Mesendoderm (in vitro differentiated cells): ENCODE data around the gene LGR4.

Experiments used
- DNase-seq: peaks from one replicate; pipeline ENCODE4 v3.0.0; 2013
- H2AK5ac ChIP-seq: 2 replicates; pipeline ENCODE4 v1.6.1; 2013; ENCODE audit warnings: low read length, inconsistent platforms
- H2BK120ac ChIP-seq: 2 replicates; pipeline ENCODE4 v1.6.1; 2013; ENCODE audit warnings: low read depth, mild to moderate bottlenecking, low read length, moderate library complexity, mixed read lengths
- H2BK15ac ChIP-seq: replicated peaks from 2 replicates; pipeline ENCODE4 v1.6.1; 2013; ENCODE audit warnings: low read depth, mild to moderate bottlenecking, moderate library complexity
- H2BK5ac ChIP-seq: 2 replicates; pipeline ENCODE4 v1.6.1; 2013; ENCODE audit warnings: low read length, inconsistent platforms
- H3K18ac ChIP-seq: 2 replicates; pipeline ENCODE4 v1.6.1; 2013; ENCODE audit warnings: mild to moderate bottlenecking, low read length, mixed read lengths
- H3K23ac ChIP-seq: one replicate; pipeline ENCODE4 v1.6.1; 2013; ENCODE audit warnings: low read length
- H3K27ac ChIP-seq: 2 replicates; pipeline ENCODE4 v1.5.1; 2013; ENCODE audit warnings: low read depth, mild to moderate bottlenecking, inconsistent platforms, low read length, moderate library complexity
- H3K27me3 ChIP-seq: 2 replicates; pipeline ENCODE4 v1.6.1; 2013; ENCODE audit warnings: low read length, control low read depth, mild to moderate bottlenecking, inconsistent platforms; ENCODE audit not compliant: insufficient read depth, poor library complexity
- H3K36me3 ChIP-seq: 2 replicates; pipeline ENCODE4 v1.6.1; 2013; ENCODE audit warnings: low read length, inconsistent platforms; ENCODE audit not compliant: control insufficient read depth, insufficient read depth
- H3K4ac ChIP-seq: one replicate; pipeline ENCODE4 v1.6.1; 2013; ENCODE audit warnings: low read depth, mild to moderate bottlenecking, low read length, moderate library complexity
- H3K4me1 ChIP-seq: 2 replicates; pipeline ENCODE4 v1.6.1; 2013; ENCODE audit warnings: low read depth, low read length, inconsistent platforms; ENCODE audit not compliant: control insufficient read depth
- H3K4me2 ChIP-seq: 2 replicates; pipeline ENCODE4 v1.6.1; 2013; ENCODE audit warnings: low read length
- H3K4me3 ChIP-seq: 2 replicates; pipeline ENCODE4 v1.5.1; 2013; ENCODE audit warnings: mild to moderate bottlenecking, low read length
- H3K56ac ChIP-seq: one replicate; pipeline ENCODE4 v1.6.1; 2013; ENCODE audit warnings: low read length
- H3K79me1 ChIP-seq: 2 replicates; pipeline ENCODE4 v1.6.1; 2013; ENCODE audit warnings: low read length, inconsistent platforms
- H3K79me2 ChIP-seq: 2 replicates; pipeline ENCODE4 v1.6.1; 2013; ENCODE audit warnings: mild to moderate bottlenecking, low read length; ENCODE audit not compliant: control insufficient read depth, insufficient read depth
- H3K9ac ChIP-seq: 2 replicates; pipeline ENCODE4 v1.6.1; 2013; ENCODE audit warnings: low read length, inconsistent platforms
- H4K5ac ChIP-seq: one replicate; pipeline ENCODE4 v1.6.1; 2013; ENCODE audit warnings: low read length
- H4K8ac ChIP-seq: one replicate; pipeline ENCODE4 v1.6.1; 2013; ENCODE audit warnings: low read depth, mild to moderate bottlenecking, control low read depth, low read length, moderate library complexity
- WGBS: extraction: QIAGEN DNeasy Blood & Tissue Kit; methylation state at CpG from one replicate; pipeline ENCODE4 v1.1.7; 2013; ENCODE audit warnings: low lambda C conversion rate, missing lambda C conversion rate; ENCODE audit not compliant: insufficient coverage; ENCODE audit errors: extremely low coverage; 5-methylcytosine and 5-hydroxymethylcytosine counted together

LGR4 gene

GRCh38 chr11:27396259-27396839 lies 76.2 kb downstream of the LGR4 start:
- H2AK5ac ChIP-seq, result no peak overlapping the region
- H3K4ac ChIP-seq, result no peak overlapping the region
- no peak overlapping the region for H2BK120ac ChIP-seq
- H3K79me1 ChIP-seq, result no peaks in the 10 kb centered on the region
- H3K4me2 ChIP-seq, result no peak overlapping the region
- H3K18ac ChIP-seq, result no peak overlapping the region
- no peak overlapping the region for H2BK15ac ChIP-seq
- H3K4me1 ChIP-seq, result peaks cover 13% of the 10 kb centered on the region
- no peaks in the 10 kb centered on the region for H3K27me3 ChIP-seq
- H3K79me2 ChIP-seq, result no peaks in the 10 kb centered on the region
- H3K27ac ChIP-seq, result no peak overlapping the region
- H3K9ac ChIP-seq, result no peak overlapping the region
- H3K36me3 ChIP-seq, result no peaks in the 10 kb centered on the region
- no peak overlapping the region for H3K4me3 ChIP-seq
- H4K8ac ChIP-seq, result no peak overlapping the region
- H2BK5ac ChIP-seq, result no peak overlapping the region
- DNase-seq, result no peak
- no peak overlapping the region for H4K5ac ChIP-seq
- no peak overlapping the region for H3K23ac ChIP-seq
- WGBS, result no CpG with 5 or more reads among the region's 3 CpGs
- H3K56ac ChIP-seq, result no peak overlapping the region

GRCh38 chr11:27395556-27396258 lies 76.9 kb downstream of the LGR4 start:
- Histone ChIP-seq H3K4me3 (no peak overlapping the region), H3K56ac (no peak overlapping the region), H3K27ac (no peak overlapping the region), H4K5ac (no peak overlapping the region), H3K79me2 (no peaks in the 10 kb centered on the region), H3K18ac (no peak overlapping the region), H2BK5ac (no peak overlapping the region), H2AK5ac (no peak overlapping the region), H3K4ac (no peak overlapping the region), H3K23ac (no peak overlapping the region), H3K9ac (no peak overlapping the region), H3K4me2 (no peak overlapping the region), H3K79me1 (no peaks in the 10 kb centered on the region), H2BK15ac (no peak overlapping the region), H2BK120ac (no peak overlapping the region), H3K36me3 (no peaks in the 10 kb centered on the region), H3K4me1 (peaks cover 15% of the 10 kb centered on the region), H3K27me3 (no peaks in the 10 kb centered on the region), H4K8ac (no peak overlapping the region)
- DNase-seq, result peak; percentile 72
- WGBS, result no CpG with 5 or more reads among the region's 7 CpGs

GRCh38 chr11:27394781-27395228 lies 77.8 kb downstream of the LGR4 start:
- no peak overlapping the region for H3K4ac ChIP-seq
- no peak overlapping the region for H3K27ac ChIP-seq
- H3K23ac ChIP-seq, result no peak overlapping the region
- H3K4me2 ChIP-seq, result no peak overlapping the region
- DNase-seq, result no peak
- peaks cover 17% of the 10 kb centered on the region for H3K4me1 ChIP-seq
- no peak overlapping the region for H3K18ac ChIP-seq
- H2AK5ac ChIP-seq, result no peak overlapping the region
- H3K36me3 ChIP-seq, result no peaks in the 10 kb centered on the region
- H3K56ac ChIP-seq, result no peak overlapping the region
- H4K8ac ChIP-seq, result no peak overlapping the region
- H3K79me1 ChIP-seq, result no peaks in the 10 kb centered on the region
- no CpG with 5 or more reads among the region's 4 CpGs for WGBS
- no peak overlapping the region for H2BK15ac ChIP-seq
- no peaks in the 10 kb centered on the region for H3K27me3 ChIP-seq
- H3K79me2 ChIP-seq, result no peaks in the 10 kb centered on the region
- H3K9ac ChIP-seq, result no peak overlapping the region
- no peak overlapping the region for H2BK120ac ChIP-seq
- H4K5ac ChIP-seq, result no peak overlapping the region
- no peak overlapping the region for H3K4me3 ChIP-seq
- H2BK5ac ChIP-seq, result no peak overlapping the region

- Histone ChIP-seq H3K9ac (no peak overlapping the region), H3K79me1 (no peaks in the 10 kb centered on the region), H3K23ac (no peak overlapping the region), H3K4ac (no peak overlapping the region), H3K4me1 (peaks cover 17% of the 10 kb centered on the region), H2AK5ac (no peak overlapping the region), H4K8ac (no peak overlapping the region), H4K5ac (no peak overlapping the region), H3K4me3 (no peak overlapping the region), H2BK15ac (no peak overlapping the region), H3K56ac (no peak overlapping the region), H3K27me3 (no peaks in the 10 kb centered on the region), H2BK120ac (no peak overlapping the region), H3K27ac (no peak overlapping the region), H2BK5ac (no peak overlapping the region), H3K79me2 (no peaks in the 10 kb centered on the region), H3K36me3 (no peaks in the 10 kb centered on the region), H3K18ac (no peak overlapping the region), H3K4me2 (no peak overlapping the region)
- no CpG with 5 or more reads among the region's 4 CpGs for WGBS
- peak; percentile 74 for DNase-seq
Measured at GRCh38 chr11:27392278-27393114, 80.1 kb downstream of the LGR4 start.

GRCh38 chr11:27391331-27392015 lies 81.1 kb downstream of the LGR4 start:
- Histone ChIP-seq H3K56ac (no peak overlapping the region), H3K4me2 (no peak overlapping the region), H3K36me3 (no peaks in the 10 kb centered on the region), H3K23ac (no peak overlapping the region), H3K18ac (peak overlapping the region; percentile 60), H3K27me3 (no peaks in the 10 kb centered on the region), H3K4me1 (peaks cover 17% of the 10 kb centered on the region), H3K4me3 (no peak overlapping the region), H3K9ac (no peak overlapping the region), H3K79me2 (no peaks in the 10 kb centered on the region), H3K27ac (peak overlapping the region; percentile 37), H4K8ac (no peak overlapping the region), H4K5ac (no peak overlapping the region), H2BK120ac (no peak overlapping the region), H2AK5ac (no peak overlapping the region), H2BK15ac (no peak overlapping the region), H2BK5ac (no peak overlapping the region), H3K4ac (no peak overlapping the region), H3K79me1 (no peaks in the 10 kb centered on the region)
- WGBS, result no CpG with 5 or more reads among the region's 5 CpGs
- DNase-seq, result no peak
